C4-2B (cell line): ENCODE results near the gene ORM1.

Experiments
- H3K27ac ChIP-seq: fragments of 450-650 bp; 2 replicates; pipeline ENCODE4 v1.5.1; 2017
- ZFX ChIP-seq: fragments of 450-650 bp; IDR thresholded peaks from 2 replicates; pipeline ENCODE4 v1.6.1; 2017
- TF ChIP-seq, protein P1 (sequence below): fragments of 450-650 bp; conservative IDR thresholded peaks from 2 replicates; pipeline ENCODE4 v1.5.1; 2017; ENCODE audit warnings: mild to moderate bottlenecking

The ORM1 gene

GRCh38 chr9:114342755-114343440 is 20.0 kb downstream of the ORM1 start:
- TF ChIP-seq ZFX: no peak
- TF ChIP-seq, protein P1, sequence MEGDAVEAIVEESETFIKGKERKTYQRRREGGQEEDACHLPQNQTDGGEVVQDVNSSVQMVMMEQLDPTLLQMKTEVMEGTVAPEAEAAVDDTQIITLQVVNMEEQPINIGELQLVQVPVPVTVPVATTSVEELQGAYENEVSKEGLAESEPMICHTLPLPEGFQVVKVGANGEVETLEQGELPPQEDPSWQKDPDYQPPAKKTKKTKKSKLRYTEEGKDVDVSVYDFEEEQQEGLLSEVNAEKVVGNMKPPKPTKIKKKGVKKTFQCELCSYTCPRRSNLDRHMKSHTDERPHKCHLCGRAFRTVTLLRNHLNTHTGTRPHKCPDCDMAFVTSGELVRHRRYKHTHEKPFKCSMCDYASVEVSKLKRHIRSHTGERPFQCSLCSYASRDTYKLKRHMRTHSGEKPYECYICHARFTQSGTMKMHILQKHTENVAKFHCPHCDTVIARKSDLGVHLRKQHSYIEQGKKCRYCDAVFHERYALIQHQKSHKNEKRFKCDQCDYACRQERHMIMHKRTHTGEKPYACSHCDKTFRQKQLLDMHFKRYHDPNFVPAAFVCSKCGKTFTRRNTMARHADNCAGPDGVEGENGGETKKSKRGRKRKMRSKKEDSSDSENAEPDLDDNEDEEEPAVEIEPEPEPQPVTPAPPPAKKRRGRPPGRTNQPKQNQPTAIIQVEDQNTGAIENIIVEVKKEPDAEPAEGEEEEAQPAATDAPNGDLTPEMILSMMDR: no peak
- H3K27ac ChIP-seq: no peak overlapping the region

- H3K27ac ChIP-seq: no peak overlapping the region
- TF ChIP-seq ZFX: no peak
- TF ChIP-seq, protein P1: no peak
These were observed 20.7 kb downstream of the ORM1 start for GRCh38 chr9:114343471-114344187.

- H3K27ac ChIP-seq: no peak overlapping the region
- no peak for TF ChIP-seq ZFX
- TF ChIP-seq, protein P1: no peak
These were observed 21.3 kb downstream of the ORM1 start for GRCh38 chr9:114344188-114344566.

DNA sequence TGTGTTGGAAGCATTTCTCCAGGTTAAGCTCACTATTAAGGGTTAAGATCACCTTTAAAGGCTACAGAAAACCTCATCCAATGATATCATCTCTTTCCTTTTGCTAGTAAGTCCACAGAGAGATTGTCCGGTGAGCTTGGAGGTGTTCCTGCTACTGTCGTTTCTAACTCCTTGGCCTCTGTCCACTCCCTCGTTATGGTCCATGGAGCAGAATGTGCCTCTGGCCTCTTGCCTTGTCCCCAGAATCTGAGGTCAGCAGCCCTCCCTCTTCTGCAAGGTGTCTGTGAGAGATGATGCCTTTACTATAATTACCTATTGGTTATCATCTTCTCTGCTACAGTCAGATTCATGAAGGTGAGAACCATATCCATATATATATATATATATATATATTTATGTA is 21.8 kb downstream of the ORM1 start:
- TF ChIP-seq, protein P1: no peak
- TF ChIP-seq ZFX: no peak

GRCh38 chr9:114345493-114346065 is 22.7 kb downstream of the ORM1 start:
- TF ChIP-seq, protein P1: no peak
- TF ChIP-seq ZFX: no peak
- H3K27ac ChIP-seq: no peak overlapping the region

More for the DNA sequence above, 21.8 kb downstream of the ORM1 start:
- H3K27ac ChIP-seq: no peak overlapping the region

DNA sequence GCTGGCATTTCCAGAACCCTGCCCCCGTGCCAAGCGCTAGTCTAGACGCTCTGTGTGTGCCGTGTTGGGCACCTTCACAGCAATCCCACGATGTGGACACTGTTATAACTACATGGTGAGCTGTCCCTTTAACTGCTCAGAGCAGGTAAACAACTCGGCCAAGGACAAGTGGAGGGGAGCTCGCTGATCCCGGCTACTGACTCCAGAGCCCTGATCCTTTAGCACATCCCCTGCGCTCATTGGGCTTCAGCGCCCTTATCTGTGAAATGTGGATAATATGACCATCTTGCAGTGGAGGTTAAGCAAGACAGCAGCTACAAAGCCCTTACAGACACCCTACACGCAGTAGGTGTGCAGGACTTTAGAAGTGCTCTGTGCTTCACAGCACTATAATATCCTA is 23.2 kb downstream of the ORM1 start:
- TF ChIP-seq, protein P1: no peak
- no peak for TF ChIP-seq ZFX
- H3K27ac ChIP-seq: no peak overlapping the region

DNA sequence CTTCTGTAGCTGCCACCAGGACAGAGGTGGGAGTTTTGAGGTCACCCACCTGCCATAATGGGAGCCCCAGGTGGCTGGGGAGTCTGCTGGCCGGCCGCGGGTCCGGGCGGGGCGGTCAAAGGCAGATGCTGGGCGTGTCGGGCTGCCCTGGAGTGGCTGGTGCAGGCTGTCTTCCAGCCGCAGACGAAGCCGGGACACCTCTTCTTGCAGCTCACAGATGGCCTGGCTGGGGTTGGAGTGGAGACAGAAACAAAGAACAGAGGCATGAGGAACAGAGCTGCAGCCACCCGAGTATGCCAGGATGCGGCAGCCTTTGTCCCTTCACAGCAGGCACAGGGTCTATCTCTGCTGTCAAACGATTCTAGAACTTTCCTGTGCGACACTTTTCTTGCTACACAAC is 24.8 kb downstream of the ORM1 start:
- no peak overlapping the region for H3K27ac ChIP-seq
- TF ChIP-seq, protein P1: no peak
- no peak for TF ChIP-seq ZFX
